Brain microvascular endothelial cell (primary cell): ENCODE data around the gene BRINP1.

Experiments
- DNase-seq: peaks from one replicate; pipeline ENCODE4 v3.0.0-alpha.2; 2020
- H3K27ac ChIP-seq: fragments of 250-450 bp; sonication (Bioruptor Pico); 2 replicates; pipeline ENCODE4 v1.5.1; 2020; ENCODE audit warnings: mild to moderate bottlenecking, moderate library complexity
- H3K27me3 ChIP-seq: fragments of 250-450 bp; sonication (Bioruptor Pico); replicated peaks from 2 replicates; pipeline ENCODE4 v1.5.1; 2020; ENCODE audit warnings: mild to moderate bottlenecking
- H3K36me3 ChIP-seq: fragments of 250-450 bp; sonication (Bioruptor Pico); replicated peaks from 2 replicates; pipeline ENCODE4 v1.5.1; 2020; ENCODE audit warnings: mild to moderate bottlenecking
- H3K4me3 ChIP-seq: 2 replicates; pipeline ENCODE4 v1.5.1; 2011; ENCODE audit warnings: low read depth, mild to moderate bottlenecking, control low read depth, low read length, moderate library complexity
- in situ Hi-C: cut with HindIII; loops from 2 replicates; pipeline ENCODE4 v1.10.0; 2017; ENCODE audit warnings: low sequenced_read_pairs, low pct_ligation_motif_present
- TF ChIP-seq, protein P1 (sequence below): IDR thresholded peaks from 2 replicates; pipeline ENCODE4 v1.5.1; 2011; ENCODE audit warnings: low read depth, mild to moderate bottlenecking, moderate library complexity, low read length, control low read depth, inconsistent platforms; ENCODE audit errors: missing control alignments

The BRINP1 gene, protein sequence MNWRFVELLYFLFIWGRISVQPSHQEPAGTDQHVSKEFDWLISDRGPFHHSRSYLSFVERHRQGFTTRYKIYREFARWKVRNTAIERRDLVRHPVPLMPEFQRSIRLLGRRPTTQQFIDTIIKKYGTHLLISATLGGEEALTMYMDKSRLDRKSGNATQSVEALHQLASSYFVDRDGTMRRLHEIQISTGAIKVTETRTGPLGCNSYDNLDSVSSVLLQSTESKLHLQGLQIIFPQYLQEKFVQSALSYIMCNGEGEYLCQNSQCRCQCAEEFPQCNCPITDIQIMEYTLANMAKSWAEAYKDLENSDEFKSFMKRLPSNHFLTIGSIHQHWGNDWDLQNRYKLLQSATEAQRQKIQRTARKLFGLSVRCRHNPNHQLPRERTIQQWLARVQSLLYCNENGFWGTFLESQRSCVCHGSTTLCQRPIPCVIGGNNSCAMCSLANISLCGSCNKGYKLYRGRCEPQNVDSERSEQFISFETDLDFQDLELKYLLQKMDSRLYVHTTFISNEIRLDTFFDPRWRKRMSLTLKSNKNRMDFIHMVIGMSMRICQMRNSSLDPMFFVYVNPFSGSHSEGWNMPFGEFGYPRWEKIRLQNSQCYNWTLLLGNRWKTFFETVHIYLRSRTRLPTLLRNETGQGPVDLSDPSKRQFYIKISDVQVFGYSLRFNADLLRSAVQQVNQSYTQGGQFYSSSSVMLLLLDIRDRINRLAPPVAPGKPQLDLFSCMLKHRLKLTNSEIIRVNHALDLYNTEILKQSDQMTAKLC

GRCh38 chr9:119368681-119369581 is at the start of gene BRINP1:
BRINP1 (minus strand) TSS chr9:119369435; CDS start chr9:119313355, 56,080 bp downstream.
- TF ChIP-seq, protein P1, sequence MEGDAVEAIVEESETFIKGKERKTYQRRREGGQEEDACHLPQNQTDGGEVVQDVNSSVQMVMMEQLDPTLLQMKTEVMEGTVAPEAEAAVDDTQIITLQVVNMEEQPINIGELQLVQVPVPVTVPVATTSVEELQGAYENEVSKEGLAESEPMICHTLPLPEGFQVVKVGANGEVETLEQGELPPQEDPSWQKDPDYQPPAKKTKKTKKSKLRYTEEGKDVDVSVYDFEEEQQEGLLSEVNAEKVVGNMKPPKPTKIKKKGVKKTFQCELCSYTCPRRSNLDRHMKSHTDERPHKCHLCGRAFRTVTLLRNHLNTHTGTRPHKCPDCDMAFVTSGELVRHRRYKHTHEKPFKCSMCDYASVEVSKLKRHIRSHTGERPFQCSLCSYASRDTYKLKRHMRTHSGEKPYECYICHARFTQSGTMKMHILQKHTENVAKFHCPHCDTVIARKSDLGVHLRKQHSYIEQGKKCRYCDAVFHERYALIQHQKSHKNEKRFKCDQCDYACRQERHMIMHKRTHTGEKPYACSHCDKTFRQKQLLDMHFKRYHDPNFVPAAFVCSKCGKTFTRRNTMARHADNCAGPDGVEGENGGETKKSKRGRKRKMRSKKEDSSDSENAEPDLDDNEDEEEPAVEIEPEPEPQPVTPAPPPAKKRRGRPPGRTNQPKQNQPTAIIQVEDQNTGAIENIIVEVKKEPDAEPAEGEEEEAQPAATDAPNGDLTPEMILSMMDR: no peak
- Histone ChIP-seq H3K27me3 (peaks cover 19% of the 10 kb centered on the region), H3K4me3 (peak within 1 kb of the TSS; percentile 32), H3K36me3 (no peaks in the 10 kb centered on the region), H3K27ac (no peak within 1 kb of the TSS)
- peak; percentile 1 for DNase-seq
- in situ Hi-C loops: no loop called here

DNA sequence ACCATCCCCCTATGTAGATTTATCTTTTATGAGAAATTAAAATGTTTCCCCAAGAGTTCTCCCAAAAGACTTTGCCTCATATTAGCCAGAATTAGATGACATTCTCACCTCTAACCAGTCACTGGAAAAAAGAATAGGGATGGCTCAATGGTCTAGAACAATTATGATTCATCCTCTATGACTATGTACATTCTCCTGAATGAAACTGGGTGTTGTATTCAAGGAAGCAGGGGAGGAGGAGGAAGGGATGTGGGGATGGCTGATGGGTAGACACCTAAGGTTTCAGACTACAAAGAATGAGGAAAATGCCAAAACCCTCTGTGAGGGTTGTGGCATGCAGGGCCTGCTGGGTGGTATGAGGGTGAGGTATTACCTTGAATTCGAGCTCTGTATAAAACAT is 49.5 kb upstream of the BRINP1 start:
- Histone ChIP-seq H3K4me3 (no peak overlapping the region), H3K36me3 (no peaks in the 10 kb centered on the region), H3K27ac (no peak overlapping the region), H3K27me3 (no peaks in the 10 kb centered on the region)
- in situ Hi-C loops: no loop called here
- TF ChIP-seq, protein P1: no peak
- DNase-seq: no peak

- in situ Hi-C loops: no loop called here
- no peak for DNase-seq
- Histone ChIP-seq H3K36me3 (no peaks in the 10 kb centered on the region), H3K4me3 (no peak overlapping the region), H3K27ac (no peak overlapping the region), H3K27me3 (no peaks in the 10 kb centered on the region)
- TF ChIP-seq, protein P1: no peak
Observed at GRCh38 chr9:119416793-119417192, 47.6 kb upstream of the BRINP1 start.

DNA sequence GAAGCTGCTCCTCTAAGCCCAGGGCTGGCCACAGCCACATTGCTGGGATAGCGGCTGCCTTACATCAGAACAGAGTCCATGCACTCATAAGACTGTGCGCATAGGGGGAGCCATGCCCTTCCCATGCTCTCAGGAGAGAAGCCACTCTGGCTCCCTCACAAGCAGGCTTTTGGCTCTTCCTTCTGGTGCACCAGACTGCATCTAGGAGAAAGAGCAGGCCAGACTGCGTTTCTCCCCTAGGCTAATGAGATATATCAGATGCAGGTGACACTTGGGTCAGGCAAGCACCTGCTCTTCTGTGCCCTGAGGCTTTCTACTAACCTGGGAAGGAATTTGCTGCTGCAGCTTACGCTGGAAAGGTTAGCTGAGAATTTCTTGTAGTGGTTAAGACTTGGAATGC is 43.2 kb upstream of the BRINP1 start:
- H3K27me3 ChIP-seq: no peaks in the 10 kb centered on the region
- TF ChIP-seq, protein P1: no peak
- DNase-seq: no peak
- no peak overlapping the region for H3K4me3 ChIP-seq
- no peak overlapping the region for H3K27ac ChIP-seq
- H3K36me3 ChIP-seq: no peaks in the 10 kb centered on the region
- in situ Hi-C loops: no loop called here

DNA sequence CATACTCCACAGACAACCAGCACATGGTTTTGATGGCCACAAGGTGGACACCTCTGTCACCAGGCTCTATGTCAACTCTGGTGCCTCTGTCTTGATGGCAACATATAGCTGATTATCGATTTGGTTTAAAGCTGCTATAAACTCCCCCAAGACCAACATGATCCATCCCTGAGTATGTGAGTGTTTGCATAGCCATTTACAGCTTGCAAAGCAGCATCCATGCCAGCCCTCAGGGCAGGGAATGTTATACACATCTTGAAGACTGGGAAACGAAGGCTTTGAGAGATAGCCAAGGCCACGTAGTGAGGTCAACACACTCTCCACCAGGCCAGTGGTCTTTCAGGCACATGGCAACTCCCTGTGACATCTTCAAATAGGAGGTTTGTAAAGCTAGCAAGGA is 40.3 kb upstream of the BRINP1 start:
- H3K27me3 ChIP-seq: no peaks in the 10 kb centered on the region
- TF ChIP-seq, protein P1: no peak
- no peak for DNase-seq
- in situ Hi-C loops: no loop called here
- no peak overlapping the region for H3K4me3 ChIP-seq
- no peak overlapping the region for H3K27ac ChIP-seq
- no peaks in the 10 kb centered on the region for H3K36me3 ChIP-seq
